ENCODE results near the gene VAV3.

The VAV3 gene

DNA sequence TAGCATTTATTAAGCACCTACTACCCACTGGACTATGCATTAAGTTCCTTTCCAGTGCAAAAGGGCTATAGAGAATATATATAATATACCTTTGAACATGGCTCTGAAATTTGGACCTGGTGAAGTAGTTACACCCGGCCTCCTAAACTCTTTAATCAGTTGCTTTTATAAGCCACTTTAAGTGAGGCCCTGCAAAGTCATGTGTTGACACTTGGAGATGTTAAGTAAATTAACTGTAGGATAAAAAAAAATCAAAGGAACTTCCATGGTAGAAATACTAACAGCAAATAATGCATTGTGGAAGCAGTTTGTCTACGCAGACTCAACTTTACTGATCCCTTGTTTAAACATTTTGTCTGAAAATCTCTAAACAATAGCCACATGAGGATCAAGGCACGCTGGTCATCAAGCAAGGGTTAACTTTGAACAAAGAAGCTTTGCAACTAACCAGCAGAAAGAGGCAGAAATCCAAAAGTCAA is 283.9 kb downstream of the VAV3 start:
- H3K4me3 ChIP-seq (ENCODE audit: low read depth, low read length): no peak overlapping the region

DNA sequence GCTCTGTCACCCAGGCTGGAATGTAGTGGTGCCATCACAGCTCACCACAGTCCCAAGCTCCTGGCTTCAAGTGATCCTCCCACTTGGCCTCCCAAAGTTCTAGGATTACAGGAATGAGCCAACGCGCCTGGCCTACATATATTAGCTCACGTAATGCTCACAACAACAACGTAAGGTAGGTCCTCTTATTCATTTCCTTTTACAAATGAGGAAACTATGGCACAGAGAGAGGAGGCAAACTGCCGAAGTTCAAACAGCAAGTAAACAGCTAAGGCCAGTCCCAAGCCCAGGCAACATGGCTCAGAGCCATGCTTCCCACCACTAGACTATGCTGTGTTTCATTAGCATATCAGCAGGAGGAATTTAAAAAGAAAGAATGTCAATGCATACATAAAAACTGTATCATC is 284.4 kb downstream of the VAV3 start:
- H3K27me3 ChIP-seq (ENCODE audit: control insufficient read depth, insufficient read depth, low read length): no peaks in the 10 kb centered on the region
- H3K4me1 ChIP-seq (ENCODE audit: control insufficient read depth, insufficient read depth, low read length): peaks cover 7% of the 10 kb centered on the region; the same call in 1 of the 2 replicates
- H3K36me3 ChIP-seq (ENCODE audit: control insufficient read depth, insufficient read depth, low read length): no peaks in the 10 kb centered on the region
- H3K9ac ChIP-seq (ENCODE audit: low read length): no peak overlapping the region
- no peak overlapping the region for H3K4me3 ChIP-seq (ENCODE audit: low read depth, low read length)
- no peak overlapping the region for H3K27ac ChIP-seq (ENCODE audit: low read depth, low read length)
- H3K9me3 ChIP-seq (ENCODE audit: control insufficient read depth, insufficient read depth, low read depth, low read length): no peaks in the 10 kb centered on the region

More for the DNA sequence above, 283.9 kb downstream of the VAV3 start:
- Histone ChIP-seq H3K36me3 (ENCODE audit: control insufficient read depth, insufficient read depth, low read length) (no peaks in the 10 kb centered on the region), H3K27ac (ENCODE audit: low read depth, low read length) (no peak overlapping the region), H3K4me1 (ENCODE audit: control insufficient read depth, insufficient read depth, low read length) (peaks cover 7% of the 10 kb centered on the region; the same call in 1 of the 2 replicates), H3K9ac (ENCODE audit: low read length) (no peak overlapping the region), H3K9me3 (ENCODE audit: control insufficient read depth, insufficient read depth, low read depth, low read length) (no peaks in the 10 kb centered on the region), H3K27me3 (ENCODE audit: control insufficient read depth, insufficient read depth, low read length) (no peaks in the 10 kb centered on the region)

DNA sequence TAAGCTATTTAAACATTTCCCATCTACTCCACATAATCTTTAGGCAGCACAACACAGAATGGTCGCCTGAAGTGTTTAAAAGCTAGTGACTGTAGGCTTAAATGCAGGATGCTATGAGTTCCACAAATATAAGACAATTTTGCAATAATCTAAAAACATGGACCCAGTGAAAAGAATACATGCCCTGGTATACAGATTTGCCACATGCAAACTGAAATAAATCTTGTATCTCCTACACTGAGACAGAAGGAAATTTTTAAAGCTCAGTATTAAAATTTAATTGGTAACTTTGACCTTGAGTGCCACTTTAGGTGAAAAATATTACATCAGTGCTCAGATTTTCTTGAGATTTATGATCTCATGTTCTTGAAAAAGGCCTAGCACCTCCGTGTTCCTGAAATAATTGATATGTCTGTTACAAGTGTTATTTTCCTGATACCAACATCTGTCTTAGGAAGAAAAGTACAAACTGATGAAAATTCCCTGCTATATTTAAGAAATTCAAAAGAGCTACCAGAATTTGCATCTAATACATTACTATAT is 285.5 kb downstream of the VAV3 start:
- Histone ChIP-seq H3K27ac (ENCODE audit: low read depth, low read length) (no peak overlapping the region), H3K36me3 (ENCODE audit: control insufficient read depth, insufficient read depth, low read length) (no peaks in the 10 kb centered on the region), H3K4me1 (ENCODE audit: control insufficient read depth, insufficient read depth, low read length) (peaks cover 7% of the 10 kb centered on the region; the same call in 1 of the 2 replicates), H3K4me3 (ENCODE audit: low read depth, low read length) (no peak overlapping the region), H3K27me3 (ENCODE audit: control insufficient read depth, insufficient read depth, low read length) (no peaks in the 10 kb centered on the region), H3K9ac (ENCODE audit: low read length) (no peak overlapping the region), H3K9me3 (ENCODE audit: control insufficient read depth, insufficient read depth, low read depth, low read length) (peaks cover 9% of the 10 kb centered on the region)

DNA sequence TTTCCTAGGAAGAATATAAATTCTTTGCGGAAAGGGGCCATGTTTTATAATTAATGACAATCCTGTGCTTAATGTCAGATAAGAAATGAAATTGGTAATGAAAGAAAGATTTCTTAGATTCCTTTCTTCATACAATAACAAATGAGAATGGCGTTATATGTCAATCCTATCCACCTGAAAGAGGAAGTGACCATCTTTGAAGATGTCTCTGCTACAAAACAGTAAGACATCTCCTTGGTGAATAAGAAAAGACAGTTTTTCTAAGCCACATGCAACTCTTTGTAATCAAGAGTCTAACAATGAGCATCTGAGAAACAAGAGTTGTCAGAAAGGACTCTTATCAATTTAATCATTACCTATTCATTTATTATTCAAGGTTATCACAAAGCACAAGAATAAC is 286.0 kb downstream of the VAV3 start:
- no peak overlapping the region for H3K9ac ChIP-seq (ENCODE audit: low read length)
- peaks cover 10% of the 10 kb centered on the region for H3K9me3 ChIP-seq (ENCODE audit: control insufficient read depth, insufficient read depth, low read depth, low read length)
- H3K4me1 ChIP-seq (ENCODE audit: control insufficient read depth, insufficient read depth, low read length): peaks cover 7% of the 10 kb centered on the region; the same call in 1 of the 2 replicates
- no peak overlapping the region for H3K4me3 ChIP-seq (ENCODE audit: low read depth, low read length)
- no peaks in the 10 kb centered on the region for H3K27me3 ChIP-seq (ENCODE audit: control insufficient read depth, insufficient read depth, low read length)
- no peaks in the 10 kb centered on the region for H3K36me3 ChIP-seq (ENCODE audit: control insufficient read depth, insufficient read depth, low read length)
- H3K27ac ChIP-seq (ENCODE audit: low read depth, low read length): no peak overlapping the region

DNA sequence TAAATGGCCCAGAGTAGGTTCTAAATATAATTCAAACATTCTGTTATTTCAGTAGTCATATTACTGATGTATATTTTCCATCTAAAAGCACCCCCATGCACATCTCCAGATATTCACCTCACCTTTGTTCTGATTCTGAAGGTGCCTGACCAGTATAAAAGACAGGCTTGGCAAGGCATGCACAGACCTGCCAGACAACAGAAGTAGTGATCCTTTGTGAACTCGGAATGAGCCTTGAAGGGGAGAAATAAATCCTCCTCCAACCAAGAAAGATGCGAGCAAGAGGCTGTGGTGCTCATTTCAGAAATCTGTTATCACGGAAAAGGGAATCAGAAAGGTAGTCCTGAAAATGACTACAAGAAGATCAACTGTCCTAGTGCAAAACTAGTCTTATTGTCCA is 287.3 kb downstream of the VAV3 start:
- Histone ChIP-seq H3K4me3 (ENCODE audit: low read depth, low read length) (no peak overlapping the region), H3K36me3 (ENCODE audit: control insufficient read depth, insufficient read depth, low read length) (no peaks in the 10 kb centered on the region), H3K9ac (ENCODE audit: low read length) (no peak overlapping the region), H3K27ac (ENCODE audit: low read depth, low read length) (peak overlapping the region; percentile 3; the same call in 1 of the 2 replicates), H3K4me1 (ENCODE audit: control insufficient read depth, insufficient read depth, low read length) (peaks cover 4% of the 10 kb centered on the region; the same call in 1 of the 2 replicates), H3K9me3 (ENCODE audit: control insufficient read depth, insufficient read depth, low read depth, low read length) (peaks cover 10% of the 10 kb centered on the region), H3K27me3 (ENCODE audit: control insufficient read depth, insufficient read depth, low read length) (no peaks in the 10 kb centered on the region)

DNA sequence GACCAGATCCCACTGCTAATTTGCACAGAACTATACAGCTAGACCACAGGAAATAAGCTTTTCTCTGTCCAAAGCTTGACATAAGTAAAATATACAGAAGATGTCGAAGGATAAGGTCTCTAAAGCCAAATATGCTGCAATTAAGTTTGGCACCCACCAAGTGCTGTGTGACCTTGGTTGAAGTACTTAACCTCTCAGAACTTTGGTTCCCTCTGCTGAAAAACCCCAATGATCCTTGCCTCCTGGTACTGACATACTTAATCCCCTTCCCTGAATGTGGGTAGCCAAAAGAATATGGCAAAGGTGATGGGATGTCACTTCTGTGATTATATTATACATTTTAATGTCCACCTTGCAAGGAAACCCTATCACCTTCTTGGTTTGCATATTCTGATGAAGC is 290.5 kb downstream of the VAV3 start:
- no peaks in the 10 kb centered on the region for H3K36me3 ChIP-seq (ENCODE audit: control insufficient read depth, insufficient read depth, low read length)
- H3K27ac ChIP-seq (ENCODE audit: low read depth, low read length): no peak overlapping the region
- no peaks in the 10 kb centered on the region for H3K4me1 ChIP-seq (ENCODE audit: control insufficient read depth, insufficient read depth, low read length)
- peaks cover 10% of the 10 kb centered on the region for H3K9me3 ChIP-seq (ENCODE audit: control insufficient read depth, insufficient read depth, low read depth, low read length)
- H3K27me3 ChIP-seq (ENCODE audit: control insufficient read depth, insufficient read depth, low read length): no peaks in the 10 kb centered on the region
- no peak overlapping the region for H3K4me3 ChIP-seq (ENCODE audit: low read depth, low read length)
- H3K9ac ChIP-seq (ENCODE audit: low read length): no peak overlapping the region

DNA sequence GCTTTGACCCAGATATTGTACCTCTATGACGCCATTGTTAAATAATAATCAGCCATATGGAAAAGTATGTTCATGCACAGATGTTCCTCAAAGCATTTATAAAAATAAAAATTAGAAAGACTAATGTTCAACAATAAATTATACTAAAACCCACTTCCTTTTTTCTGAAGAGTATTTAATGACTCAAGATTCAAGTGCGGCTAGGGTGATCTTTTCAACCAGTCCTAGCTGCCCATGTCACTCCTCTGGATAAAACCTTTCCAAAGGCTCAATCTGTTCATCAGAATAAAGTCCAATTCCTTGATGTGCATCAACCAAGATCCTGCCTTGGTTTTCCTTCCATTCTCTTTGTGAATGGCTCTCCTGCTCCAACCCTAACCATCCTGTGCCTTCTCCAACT is 292.0 kb downstream of the VAV3 start:
- Histone ChIP-seq H3K4me1 (ENCODE audit: control insufficient read depth, insufficient read depth, low read length) (no peaks in the 10 kb centered on the region), H3K27me3 (ENCODE audit: control insufficient read depth, insufficient read depth, low read length) (no peaks in the 10 kb centered on the region), H3K9ac (ENCODE audit: low read length) (no peak overlapping the region), H3K36me3 (ENCODE audit: control insufficient read depth, insufficient read depth, low read length) (no peaks in the 10 kb centered on the region), H3K9me3 (ENCODE audit: control insufficient read depth, insufficient read depth, low read depth, low read length) (peaks cover 10% of the 10 kb centered on the region), H3K4me3 (ENCODE audit: low read depth, low read length) (no peak overlapping the region), H3K27ac (ENCODE audit: low read depth, low read length) (no peak overlapping the region)

DNA sequence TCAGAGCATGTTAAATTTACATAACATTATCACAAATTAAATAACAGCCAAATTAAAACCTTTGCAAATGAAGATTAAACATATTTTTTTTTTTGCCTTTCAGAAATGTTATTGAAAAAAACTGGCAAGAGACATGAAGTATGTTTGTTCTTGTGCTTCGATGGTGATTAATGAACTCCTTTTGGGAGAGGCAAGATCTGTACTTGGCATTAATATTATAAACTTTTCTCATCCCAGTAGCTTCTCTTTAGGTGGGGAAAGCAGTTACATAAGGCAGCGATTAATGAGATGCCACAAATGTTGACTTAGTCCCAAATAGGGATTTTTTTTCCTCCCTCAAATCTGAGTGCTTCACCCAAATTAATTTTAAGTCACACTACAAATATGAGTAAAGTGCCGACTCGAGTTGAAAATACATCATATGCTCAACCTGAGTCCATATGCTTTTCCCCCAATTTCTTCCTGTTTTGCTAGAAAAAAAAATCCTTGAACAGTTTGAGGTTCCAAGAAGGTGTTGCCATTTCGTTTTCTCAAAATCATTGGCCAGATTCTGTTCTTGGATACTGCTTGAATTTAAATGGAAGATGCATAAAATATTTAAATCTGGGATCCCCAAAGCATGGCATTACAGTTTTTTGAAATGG is 294.5 kb downstream of the VAV3 start:
- no peak overlapping the region for H3K27ac ChIP-seq (ENCODE audit: low read depth, low read length)
- H3K9ac ChIP-seq (ENCODE audit: low read length): no peak overlapping the region
- peaks cover 10% of the 10 kb centered on the region for H3K9me3 ChIP-seq (ENCODE audit: control insufficient read depth, insufficient read depth, low read depth, low read length)
- H3K4me3 ChIP-seq (ENCODE audit: low read depth, low read length): no peak overlapping the region
- H3K36me3 ChIP-seq (ENCODE audit: control insufficient read depth, insufficient read depth, low read length): no peaks in the 10 kb centered on the region
- H3K27me3 ChIP-seq (ENCODE audit: control insufficient read depth, insufficient read depth, low read length): no peaks in the 10 kb centered on the region
- no peaks in the 10 kb centered on the region for H3K4me1 ChIP-seq (ENCODE audit: control insufficient read depth, insufficient read depth, low read length)

DNA sequence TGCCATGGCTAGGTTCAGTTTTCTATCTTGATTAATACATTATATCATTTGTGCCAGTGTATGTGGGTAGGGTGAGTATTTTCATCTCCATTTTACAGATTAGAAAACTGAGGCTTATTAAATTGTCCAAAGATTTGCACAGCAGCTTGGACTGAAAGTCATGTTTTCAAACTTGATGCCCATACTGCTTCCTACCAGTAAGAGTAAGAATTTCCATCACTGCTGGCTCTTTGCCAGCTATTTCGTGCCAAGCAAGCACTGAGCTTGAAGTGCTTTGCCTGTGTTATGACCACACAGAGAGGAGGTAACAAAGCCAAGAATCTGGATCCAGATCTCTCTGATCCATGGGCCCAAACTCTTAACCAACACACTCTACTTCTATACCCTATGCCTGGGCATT is 295.0 kb downstream of the VAV3 start:
- no peaks in the 10 kb centered on the region for H3K36me3 ChIP-seq (ENCODE audit: control insufficient read depth, insufficient read depth, low read length)
- H3K4me3 ChIP-seq (ENCODE audit: low read depth, low read length): no peak overlapping the region
- peaks cover 6% of the 10 kb centered on the region for H3K9me3 ChIP-seq (ENCODE audit: control insufficient read depth, insufficient read depth, low read depth, low read length)
- H3K27ac ChIP-seq (ENCODE audit: low read depth, low read length): no peak overlapping the region
- no peak overlapping the region for H3K9ac ChIP-seq (ENCODE audit: low read length)
- no peaks in the 10 kb centered on the region for H3K4me1 ChIP-seq (ENCODE audit: control insufficient read depth, insufficient read depth, low read length)
- no peaks in the 10 kb centered on the region for H3K27me3 ChIP-seq (ENCODE audit: control insufficient read depth, insufficient read depth, low read length)

DNA sequence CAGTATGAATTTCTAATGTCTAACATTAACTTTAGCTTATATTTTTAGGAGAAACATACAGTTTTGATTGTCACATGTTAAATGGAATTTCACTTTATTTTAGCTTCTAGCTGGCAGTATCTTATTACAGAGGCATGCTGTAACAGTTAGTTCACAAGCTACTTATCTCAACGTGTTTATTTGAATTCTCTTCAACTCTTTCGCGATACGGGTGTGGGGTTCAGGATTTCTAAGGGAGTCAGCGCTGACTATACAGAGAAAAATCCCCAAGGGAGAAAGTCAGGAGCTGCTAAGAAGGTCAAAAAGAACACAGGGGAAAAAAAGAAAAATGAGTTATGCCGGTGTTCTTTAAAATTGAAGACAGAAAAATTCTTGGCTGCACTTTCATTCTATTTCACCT is 296.2 kb downstream of the VAV3 start:
- H3K4me1 ChIP-seq (ENCODE audit: control insufficient read depth, insufficient read depth, low read length): no peaks in the 10 kb centered on the region
- H3K36me3 ChIP-seq (ENCODE audit: control insufficient read depth, insufficient read depth, low read length): no peaks in the 10 kb centered on the region
- H3K9ac ChIP-seq (ENCODE audit: low read length): no peak overlapping the region
- H3K27me3 ChIP-seq (ENCODE audit: control insufficient read depth, insufficient read depth, low read length): no peaks in the 10 kb centered on the region
- H3K4me3 ChIP-seq (ENCODE audit: low read depth, low read length): no peak overlapping the region
- no peaks in the 10 kb centered on the region for H3K9me3 ChIP-seq (ENCODE audit: control insufficient read depth, insufficient read depth, low read depth, low read length)
- H3K27ac ChIP-seq (ENCODE audit: low read depth, low read length): no peak overlapping the region

DNA sequence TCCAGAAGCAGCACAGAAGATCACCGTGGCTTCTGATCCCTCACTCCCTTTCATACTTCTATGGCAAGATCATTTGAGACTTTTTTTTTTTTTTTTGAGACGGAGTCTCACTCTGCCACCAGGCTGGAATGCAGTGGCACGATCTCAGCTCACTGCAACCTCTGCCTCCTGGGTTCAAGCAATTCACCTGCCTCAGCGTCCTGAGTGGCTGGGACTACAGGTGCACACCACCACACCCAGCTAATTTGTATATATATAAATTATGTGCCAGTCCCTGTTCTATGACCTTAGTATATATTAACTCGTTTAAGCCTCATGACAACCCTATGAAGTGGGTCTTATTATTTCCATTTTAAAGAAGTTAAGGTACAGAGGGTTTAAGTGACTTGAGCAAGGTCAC is 298.5 kb downstream of the VAV3 start:
- H3K4me1 ChIP-seq (ENCODE audit: control insufficient read depth, insufficient read depth, low read length): no peaks in the 10 kb centered on the region
- no peak overlapping the region for H3K9ac ChIP-seq (ENCODE audit: low read length)
- H3K4me3 ChIP-seq (ENCODE audit: low read depth, low read length): no peak overlapping the region
- no peak overlapping the region for H3K27ac ChIP-seq (ENCODE audit: low read depth, low read length)
- H3K27me3 ChIP-seq (ENCODE audit: control insufficient read depth, insufficient read depth, low read length): no peaks in the 10 kb centered on the region
- H3K36me3 ChIP-seq (ENCODE audit: control insufficient read depth, insufficient read depth, low read length): no peaks in the 10 kb centered on the region
- H3K9me3 ChIP-seq (ENCODE audit: control insufficient read depth, insufficient read depth, low read depth, low read length): no peaks in the 10 kb centered on the region

Measured in HUES6 (cell line).